Measurements from ENCODE around the gene MEIOB. TPM values are rescaled to one million over a fixed set of nuclear protein-coding genes. Genes with fewer than 3 reads are reported as not detected.
A peak's percentile ranks its signal among the peaks of the same experiment; 100 is the strongest.

MEIOB gene
- total and polyA plus RNA-seq, 4 donors, result 0.21 to 0.28 TPM; not detected in 2

DNA sequence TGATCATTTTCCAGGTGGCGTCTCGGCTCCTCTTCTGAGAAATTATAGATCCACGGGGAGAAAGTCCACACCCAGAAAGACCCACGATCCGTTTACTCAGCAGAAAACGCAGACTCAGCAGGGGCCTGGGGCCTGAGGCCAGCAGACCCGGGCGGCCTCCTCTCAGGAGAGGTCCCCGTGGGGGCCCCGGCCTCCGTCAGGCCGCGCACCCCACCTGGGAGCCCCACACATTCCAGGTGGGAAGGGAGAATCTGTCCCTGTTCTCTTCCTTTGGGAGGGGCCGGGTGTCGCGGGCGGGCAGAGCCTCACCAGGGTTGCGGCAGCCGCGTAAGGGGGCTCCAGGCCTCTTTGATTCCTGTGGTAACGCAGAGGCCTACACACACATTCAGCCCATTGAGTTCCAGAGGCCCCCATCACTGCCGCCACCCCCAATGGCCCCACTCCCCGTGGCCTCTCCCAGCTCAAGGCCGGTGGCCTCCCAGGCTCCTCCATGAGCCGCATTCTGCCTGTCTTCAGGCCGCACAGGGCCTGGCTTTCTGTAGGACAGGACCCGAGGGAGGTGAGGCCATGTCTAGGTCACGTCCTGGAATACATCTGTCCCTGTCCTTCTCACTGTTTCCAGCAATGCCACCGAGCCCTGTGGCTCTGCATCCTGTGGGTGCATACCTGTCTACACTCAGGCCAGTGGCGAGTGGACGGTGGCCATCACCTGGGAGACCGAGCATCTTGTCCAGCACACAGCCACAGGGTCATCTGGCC lies 76.9 kb downstream of the MEIOB start:
- Histone ChIP-seq H3K27ac (ENCODE audit: low read depth in 1 of 2, low read length in 1 of 2) (no peak overlapping the region), H3K4me3 (no peak overlapping the region), H3K4me1 (ENCODE audit: control insufficient read depth in 5 of 5, insufficient read depth in 5 of 5, low read length in 5 of 5) (peaks cover 0 to 12% (median 0%) of the 10 kb centered on the region in 5 donors), H3K9ac (ENCODE audit: insufficient read depth in 1 of 2, low read length in 2 of 2) (no peak overlapping the region), H3K9me3 (ENCODE audit: control insufficient read depth in 4 of 4, insufficient read depth in 3 of 4, low read length in 3 of 4) (peaks cover 0 to 9% (median 1%) of the 10 kb centered on the region in 4 donors), H3K36me3 (ENCODE audit: control insufficient read depth in 4 of 4, insufficient read depth in 4 of 4, low read length in 4 of 4) (peaks cover 0 to 21% (median 0%) of the 10 kb centered on the region in 4 donors), H3K27me3 (ENCODE audit: control insufficient read depth in 3 of 3, insufficient read depth in 3 of 3, low read length in 2 of 3) (no peaks in the 10 kb centered on the region)
- ATAC-seq (ENCODE audit: insufficient read depth, low FRiP score) (no peak), DNase-seq (no peak)
- TF ChIP-seq, protein P1, sequence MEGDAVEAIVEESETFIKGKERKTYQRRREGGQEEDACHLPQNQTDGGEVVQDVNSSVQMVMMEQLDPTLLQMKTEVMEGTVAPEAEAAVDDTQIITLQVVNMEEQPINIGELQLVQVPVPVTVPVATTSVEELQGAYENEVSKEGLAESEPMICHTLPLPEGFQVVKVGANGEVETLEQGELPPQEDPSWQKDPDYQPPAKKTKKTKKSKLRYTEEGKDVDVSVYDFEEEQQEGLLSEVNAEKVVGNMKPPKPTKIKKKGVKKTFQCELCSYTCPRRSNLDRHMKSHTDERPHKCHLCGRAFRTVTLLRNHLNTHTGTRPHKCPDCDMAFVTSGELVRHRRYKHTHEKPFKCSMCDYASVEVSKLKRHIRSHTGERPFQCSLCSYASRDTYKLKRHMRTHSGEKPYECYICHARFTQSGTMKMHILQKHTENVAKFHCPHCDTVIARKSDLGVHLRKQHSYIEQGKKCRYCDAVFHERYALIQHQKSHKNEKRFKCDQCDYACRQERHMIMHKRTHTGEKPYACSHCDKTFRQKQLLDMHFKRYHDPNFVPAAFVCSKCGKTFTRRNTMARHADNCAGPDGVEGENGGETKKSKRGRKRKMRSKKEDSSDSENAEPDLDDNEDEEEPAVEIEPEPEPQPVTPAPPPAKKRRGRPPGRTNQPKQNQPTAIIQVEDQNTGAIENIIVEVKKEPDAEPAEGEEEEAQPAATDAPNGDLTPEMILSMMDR (IDR thresholded peaks at IDR 0.05; ENCODE audit: control extremely low read depth, extremely low read depth), result no peak
- WGBS, 2 donors, result 75 to 88% methylated on average over 32 of the region's 32 CpGs

DNA sequence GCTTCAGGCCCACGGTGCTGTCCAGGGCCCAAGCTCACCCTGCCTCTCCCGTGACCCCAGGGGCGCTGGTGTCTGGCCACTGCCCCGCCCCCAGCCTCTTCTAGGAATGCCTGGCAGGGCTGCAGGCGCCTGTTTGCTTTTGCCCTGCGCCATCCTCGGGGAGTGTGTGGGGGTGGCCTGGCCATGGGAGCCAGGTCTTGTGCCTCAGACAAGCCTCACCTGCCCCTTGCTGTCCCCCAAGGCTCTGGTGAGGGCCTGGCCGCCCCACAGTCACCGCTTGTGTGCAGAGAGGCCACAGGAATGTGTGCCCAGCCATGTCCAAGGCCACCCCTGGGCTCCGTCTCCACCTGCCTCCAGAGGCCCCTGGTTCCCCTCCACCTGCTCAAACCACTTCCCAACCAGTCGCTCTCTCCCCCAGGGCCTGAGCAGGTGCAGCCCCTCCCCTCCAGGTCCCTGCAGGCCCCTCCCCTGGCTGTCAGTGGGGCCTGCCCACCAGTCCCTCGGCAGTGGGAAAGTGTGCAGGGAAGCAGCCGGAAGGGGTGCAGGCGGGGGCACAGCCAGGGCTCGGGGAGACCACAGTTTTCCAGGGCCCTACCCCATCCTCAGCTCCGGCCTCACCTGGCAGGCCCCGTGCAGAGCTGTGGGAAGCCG lies 77.6 kb downstream of the MEIOB start:
- WGBS, 2 donors, result 57 to 72% methylated on average over 15 to 18 of the region's 18 CpGs
- H3K9ac ChIP-seq (ENCODE audit: insufficient read depth in 1 of 2, low read length in 2 of 2), result no peak overlapping the region

DNA sequence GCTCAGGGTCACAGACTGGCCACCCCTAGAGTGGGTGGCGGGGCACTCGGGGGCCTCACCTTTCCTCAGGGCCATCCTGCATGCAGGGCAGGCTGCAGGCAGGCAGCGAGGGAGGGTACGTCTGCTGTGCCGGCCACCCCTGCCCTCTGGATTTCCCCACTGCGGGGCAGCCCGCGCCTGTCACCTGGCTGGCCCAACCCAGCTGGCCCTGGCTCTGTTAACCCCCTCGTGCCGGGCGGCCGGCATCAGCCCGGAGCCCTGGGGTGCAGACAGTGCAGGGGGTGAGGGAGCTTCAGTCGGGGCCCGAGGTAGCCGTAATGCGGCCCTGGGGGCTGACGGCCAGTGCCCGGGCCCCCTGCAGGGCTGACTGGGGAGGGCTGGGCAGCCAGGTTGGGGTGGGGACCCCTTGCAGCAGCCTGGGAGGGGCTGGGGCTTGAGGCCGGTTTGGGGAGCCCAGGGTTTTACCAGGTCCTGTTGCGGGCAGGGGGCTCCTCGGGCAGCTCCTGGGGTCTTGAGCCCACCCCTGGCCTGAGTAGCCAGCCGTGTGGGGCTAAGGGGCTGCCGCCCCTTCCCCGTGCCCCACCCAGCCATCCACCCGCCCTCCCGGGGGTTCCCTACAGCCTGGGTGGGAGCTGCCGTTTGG lies 78.3 kb downstream of the MEIOB start, which contains the start of gene IGFALS:
TSS of gene IGFALS (minus strand) at position 128 of the 643 bp plus-strand sequence. CDS start at position 75, 53 bp downstream.
- DNase-seq, result no peak
- Histone ChIP-seq H3K4me1 (ENCODE audit: control insufficient read depth in 5 of 5, insufficient read depth in 5 of 5, low read length in 5 of 5) (peaks cover 0 to 12% (median 0%) of the 10 kb centered on the region in 5 donors), H3K9ac (ENCODE audit: insufficient read depth in 1 of 2, low read length in 2 of 2) (no peak within 1 kb of the TSS), H3K4me3 (no peak within 1 kb of the TSS), H3K36me3 (ENCODE audit: control insufficient read depth in 4 of 4, insufficient read depth in 4 of 4, low read length in 4 of 4) (peaks cover 0 to 33% (median 0%) of the 10 kb centered on the region in 4 donors), H3K9me3 (ENCODE audit: control insufficient read depth in 4 of 4, insufficient read depth in 3 of 4, low read length in 3 of 4) (peaks cover 0 to 8% (median 1%) of the 10 kb centered on the region in 4 donors), H3K27ac (ENCODE audit: low read depth in 1 of 2, low read length in 1 of 2) (peak within 1 kb of the TSS in 1 of 2 donors; percentile 44), H3K27me3 (ENCODE audit: control insufficient read depth in 3 of 3, insufficient read depth in 3 of 3, low read length in 2 of 3) (no peaks in the 10 kb centered on the region)
- 50 to 76% methylated on average over 25 to 28 of the region's 28 CpGs for WGBS, 2 donors
- TF ChIP-seq, protein P1 (IDR thresholded peaks at IDR 0.05; ENCODE audit: control extremely low read depth, extremely low read depth), result no peak
- ATAC-seq (ENCODE audit: insufficient read depth, low FRiP score), result no peak

More for the DNA sequence above, 77.6 kb downstream of the MEIOB start:
- Histone ChIP-seq H3K9me3 (ENCODE audit: control insufficient read depth in 4 of 4, insufficient read depth in 3 of 4, low read length in 3 of 4) (peaks cover 0 to 9% (median 1%) of the 10 kb centered on the region in 4 donors), H3K4me3 (no peak overlapping the region), H3K27ac (ENCODE audit: low read depth in 1 of 2, low read length in 1 of 2) (peak overlapping the region in 1 of 2 donors; percentile 17), H3K36me3 (ENCODE audit: control insufficient read depth in 4 of 4, insufficient read depth in 4 of 4, low read length in 4 of 4) (peaks cover 0 to 27% (median 0%) of the 10 kb centered on the region in 4 donors), H3K27me3 (ENCODE audit: control insufficient read depth in 3 of 3, insufficient read depth in 3 of 3, low read length in 2 of 3) (no peaks in the 10 kb centered on the region), H3K4me1 (ENCODE audit: control insufficient read depth in 5 of 5, insufficient read depth in 5 of 5, low read length in 5 of 5) (peaks cover 0 to 12% (median 0%) of the 10 kb centered on the region in 5 donors)
- TF ChIP-seq, protein P1 (IDR thresholded peaks at IDR 0.05; ENCODE audit: control extremely low read depth, extremely low read depth), result no peak
- ATAC-seq (ENCODE audit: insufficient read depth, low FRiP score) (peak; percentile 21), DNase-seq (peak in 2 of 3 donors; percentile 51 to 63)

Measured in lung (tissue), 12 donors.